BE2C (cell line): ENCODE results near the gene SLPI.

ENCODE experiments used
- DNase-seq: peaks from one replicate; pipeline ENCODE4 v3.0.0-alpha.2; 2020
- H3K27me3 ChIP-seq: fragments of 250-450 bp; sonication (Bioruptor Pico); 2 replicates; pipeline ENCODE4 v1.5.1; 2020; ENCODE audit warnings: mild to moderate bottlenecking
- H3K36me3 ChIP-seq: fragments of 250-450 bp; sonication (Bioruptor Pico); 2 replicates; pipeline ENCODE4 v1.5.1; 2020; ENCODE audit warnings: mild to moderate bottlenecking
- H3K4me1 ChIP-seq: fragments of 250-450 bp; sonication (Bioruptor Pico); 2 replicates; pipeline ENCODE4 v1.5.1; 2020
- H3K4me3 ChIP-seq: 2 replicates; pipeline ENCODE4 v1.5.1; 2011; ENCODE audit warnings: low read depth, low read length
- H3K9me3 ChIP-seq: fragments of 250-450 bp; sonication (Bioruptor Pico); 2 replicates; pipeline ENCODE4 v1.5.1; 2020
- CTCF ChIP-seq: IDR thresholded peaks from 2 replicates; pipeline ENCODE4 v1.5.1; 2012; ENCODE audit warnings: mild to moderate bottlenecking, low read depth, low read length

The SLPI gene

DNA sequence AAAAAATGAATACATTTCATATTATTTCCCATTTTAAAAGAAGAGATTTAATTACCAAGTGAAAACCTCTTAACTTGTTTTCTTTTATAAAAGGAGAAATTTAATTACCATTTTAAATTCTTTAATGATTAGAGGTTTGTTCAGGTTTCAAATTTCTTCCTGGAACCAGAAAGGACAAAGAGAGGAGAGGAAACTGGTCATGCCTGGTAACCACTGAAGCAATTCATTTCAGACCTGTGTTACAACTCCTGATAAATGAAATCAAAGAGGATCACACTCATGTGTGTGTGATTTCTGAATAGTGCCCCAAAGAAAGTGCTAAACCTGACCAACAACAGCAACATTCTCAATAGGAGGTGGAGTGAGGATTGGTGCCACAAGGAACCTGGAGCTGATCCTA, 12.6 kb upstream of the SLPI start:
- DNase-seq, result no peak
- no peak overlapping the region for H3K4me3 ChIP-seq

GRCh38 chr20:45263556-45264266, 9.3 kb upstream of the SLPI start:
- H3K9me3 ChIP-seq, result no peaks in the 10 kb centered on the region
- DNase-seq, result no peak
- H3K27me3 ChIP-seq, result peaks cover 66% of the 10 kb centered on the region
- no peak for TF ChIP-seq CTCF
- no peaks in the 10 kb centered on the region for H3K4me1 ChIP-seq
- H3K4me3 ChIP-seq, result no peak overlapping the region
- H3K36me3 ChIP-seq, result no peaks in the 10 kb centered on the region

More for the DNA sequence above, 12.6 kb upstream of the SLPI start:
- Histone ChIP-seq H3K27me3 (peaks cover 55% of the 10 kb centered on the region), H3K9me3 (no peaks in the 10 kb centered on the region), H3K4me1 (no peaks in the 10 kb centered on the region), H3K36me3 (no peaks in the 10 kb centered on the region)
- TF ChIP-seq CTCF, result no peak

DNA sequence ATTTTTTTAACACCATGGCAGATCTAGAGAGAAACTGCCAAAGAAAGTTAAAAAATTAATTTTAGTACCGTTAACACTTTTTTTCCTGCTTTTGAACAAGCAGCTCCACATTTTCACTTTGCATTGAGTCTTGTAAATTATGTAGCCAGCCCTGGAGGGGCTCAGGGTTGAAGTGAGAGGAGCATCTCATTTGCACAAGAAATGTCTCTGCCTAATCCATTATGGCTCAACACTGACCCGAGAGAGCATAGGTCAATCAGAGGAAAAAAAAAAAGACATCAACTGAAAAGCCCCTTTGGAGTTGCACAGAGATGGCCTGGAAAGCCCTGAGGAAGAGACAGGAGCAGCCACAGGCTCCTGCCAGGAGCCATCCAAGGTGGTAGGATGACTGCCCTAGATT, 4.3 kb upstream of the SLPI start:
- Histone ChIP-seq H3K4me1 (no peaks in the 10 kb centered on the region), H3K27me3 (peaks cover 42% of the 10 kb centered on the region), H3K9me3 (no peaks in the 10 kb centered on the region), H3K4me3 (no peak overlapping the region), H3K36me3 (no peaks in the 10 kb centered on the region)
- DNase-seq, result no peak
- TF ChIP-seq CTCF, result no peak

DNA sequence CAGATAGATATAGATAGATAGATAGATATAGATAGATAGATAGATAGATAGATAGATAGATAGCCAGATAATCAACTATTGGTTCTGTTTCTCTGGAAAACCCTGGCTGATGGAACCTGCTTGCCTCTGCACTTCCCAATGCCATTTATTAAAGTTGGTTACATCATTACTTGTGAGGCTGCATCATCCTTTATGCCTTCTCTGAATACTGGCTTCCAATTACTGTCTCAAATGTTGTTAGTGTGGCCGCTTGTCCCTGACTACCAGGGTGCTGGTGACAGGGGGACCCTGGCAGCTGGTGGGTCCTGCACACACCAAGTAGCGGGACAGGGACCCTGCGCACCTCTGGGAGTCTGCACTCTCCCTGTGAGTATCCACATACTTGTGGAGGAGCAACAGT, 3.9 kb upstream of the SLPI start:
- Histone ChIP-seq H3K36me3 (no peaks in the 10 kb centered on the region), H3K27me3 (peaks cover 39% of the 10 kb centered on the region), H3K4me3 (no peak overlapping the region), H3K9me3 (no peaks in the 10 kb centered on the region), H3K4me1 (no peaks in the 10 kb centered on the region)
- no peak for DNase-seq
- no peak for TF ChIP-seq CTCF

- no peaks in the 10 kb centered on the region for H3K9me3 ChIP-seq
- no peaks in the 10 kb centered on the region for H3K4me1 ChIP-seq
- H3K36me3 ChIP-seq, result no peaks in the 10 kb centered on the region
- no peak overlapping the region for H3K4me3 ChIP-seq
- peaks cover 37% of the 10 kb centered on the region for H3K27me3 ChIP-seq
- no peak for DNase-seq
- no peak for TF ChIP-seq CTCF
Observed at GRCh38 chr20:45257711-45258110, 3.3 kb upstream of the SLPI start.

DNA sequence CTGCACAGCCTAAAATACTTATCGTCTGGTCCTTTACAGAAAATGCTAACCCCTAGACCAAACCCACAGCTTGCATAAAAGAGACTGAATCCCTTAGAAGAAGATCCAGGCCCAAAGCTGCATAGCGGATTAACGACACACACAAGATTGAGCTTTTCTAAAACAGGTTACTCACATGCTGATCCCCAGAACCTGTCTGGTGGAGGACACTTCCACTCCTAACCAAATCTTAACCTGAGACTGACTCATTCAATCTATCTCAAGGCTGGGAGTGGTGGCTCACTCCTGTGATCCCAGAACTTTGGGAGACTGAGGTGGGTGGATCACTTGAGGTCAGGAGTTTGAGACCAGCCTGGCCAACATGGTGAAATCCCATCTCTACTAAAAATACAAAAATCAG, 2.8 kb upstream of the SLPI start:
- no peak for TF ChIP-seq CTCF
- no peak overlapping the region for H3K4me3 ChIP-seq
- no peaks in the 10 kb centered on the region for H3K4me1 ChIP-seq
- H3K36me3 ChIP-seq, result no peaks in the 10 kb centered on the region
- H3K9me3 ChIP-seq, result no peaks in the 10 kb centered on the region
- peaks cover 31% of the 10 kb centered on the region for H3K27me3 ChIP-seq
- no peak for DNase-seq
